ENCODE results near the gene SLCO1A2.

Gene SLCO1A2

GRCh38 chr12:21300632-21301031 lies 34.1 kb downstream of the SLCO1A2 start:
- Histone ChIP-seq H3F3A (ENCODE audit: low read depth) (no peaks in the 10 kb centered on the region), H3K79me2 (ENCODE audit: insufficient read depth, low read length) (no peaks in the 10 kb centered on the region), H3K9me2 (replicated peaks; ENCODE audit: low read depth, low read length) (no peaks in the 10 kb centered on the region), H2AFZ (ENCODE audit: low read length) (no peak overlapping the region), H3K9ac (ENCODE audit: low read depth, low read length, poor library complexity, severe bottlenecking) (no peak overlapping the region), H4K20me1 (ENCODE audit: insufficient read depth, low read length, poor library complexity, severe bottlenecking) (no peaks in the 10 kb centered on the region), H3K27me3 (ENCODE audit: insufficient read depth, low read length, poor library complexity, severe bottlenecking) (no peaks in the 10 kb centered on the region), H3K4me1 (ENCODE audit: insufficient read depth, low read length, poor library complexity, severe bottlenecking) (no peaks in the 10 kb centered on the region), H3K4me3 (ENCODE audit: low read length, poor library complexity, severe bottlenecking) (no peak overlapping the region), H3K4me2 (ENCODE audit: low read depth, low read length, poor library complexity, severe bottlenecking) (no peak overlapping the region), H3K9me3 (ENCODE audit: insufficient read depth, low read depth, low read length) (no peaks in the 10 kb centered on the region), H3K36me3 (ENCODE audit: insufficient read depth, low read length) (no peaks in the 10 kb centered on the region)
- TF ChIP-seq EZH2phosphoT487 (IDR thresholded peaks at IDR 0.05; ENCODE audit: borderline replicate concordance) (no peak), CTCF (conservative IDR thresholded peaks at IDR 0.05; ENCODE audit: low read length) (no peak)

GRCh38 chr12:21296751-21297406 lies 37.8 kb downstream of the SLCO1A2 start:
- no peaks in the 10 kb centered on the region for H3K27me3 ChIP-seq (ENCODE audit: insufficient read depth, low read length, poor library complexity, severe bottlenecking)
- no peaks in the 10 kb centered on the region for H4K20me1 ChIP-seq (ENCODE audit: insufficient read depth, low read length, poor library complexity, severe bottlenecking)
- peak overlapping the region; percentile 55; the same call in 1 of the 2 replicates for H2AFZ ChIP-seq (ENCODE audit: low read length)
- no peaks in the 10 kb centered on the region for H3K9me3 ChIP-seq (ENCODE audit: insufficient read depth, low read depth, low read length)
- no peaks in the 10 kb centered on the region for H3F3A ChIP-seq (ENCODE audit: low read depth)
- H3K9ac ChIP-seq (ENCODE audit: low read depth, low read length, poor library complexity, severe bottlenecking) = no peak overlapping the region
- H3K79me2 ChIP-seq (ENCODE audit: insufficient read depth, low read length) = no peaks in the 10 kb centered on the region
- no peaks in the 10 kb centered on the region for H3K9me2 ChIP-seq (replicated peaks; ENCODE audit: low read depth, low read length)
- H3K4me3 ChIP-seq (ENCODE audit: low read length, poor library complexity, severe bottlenecking) = no peak overlapping the region
- TF ChIP-seq CTCF (conservative IDR thresholded peaks at IDR 0.05; ENCODE audit: low read length) (peak; percentile 85), EZH2phosphoT487 (IDR thresholded peaks at IDR 0.05; ENCODE audit: borderline replicate concordance) (no peak)
- no peak overlapping the region for H3K4me2 ChIP-seq (ENCODE audit: low read depth, low read length, poor library complexity, severe bottlenecking)
- no peaks in the 10 kb centered on the region for H3K36me3 ChIP-seq (ENCODE audit: insufficient read depth, low read length)
- no peaks in the 10 kb centered on the region for H3K4me1 ChIP-seq (ENCODE audit: insufficient read depth, low read length, poor library complexity, severe bottlenecking)

GRCh38 chr12:21296348-21296747 lies 38.4 kb downstream of the SLCO1A2 start:
- Histone ChIP-seq H3K4me1 (ENCODE audit: insufficient read depth, low read length, poor library complexity, severe bottlenecking) (no peaks in the 10 kb centered on the region), H3K36me3 (ENCODE audit: insufficient read depth, low read length) (no peaks in the 10 kb centered on the region), H3K9ac (ENCODE audit: low read depth, low read length, poor library complexity, severe bottlenecking) (no peak overlapping the region), H3K4me2 (ENCODE audit: low read depth, low read length, poor library complexity, severe bottlenecking) (no peak overlapping the region), H3K9me3 (ENCODE audit: insufficient read depth, low read depth, low read length) (no peaks in the 10 kb centered on the region), H3K27me3 (ENCODE audit: insufficient read depth, low read length, poor library complexity, severe bottlenecking) (no peaks in the 10 kb centered on the region), H3F3A (ENCODE audit: low read depth) (no peaks in the 10 kb centered on the region), H3K4me3 (ENCODE audit: low read length, poor library complexity, severe bottlenecking) (no peak overlapping the region), H4K20me1 (ENCODE audit: insufficient read depth, low read length, poor library complexity, severe bottlenecking) (no peaks in the 10 kb centered on the region), H2AFZ (ENCODE audit: low read length) (0 out of 2 replicates have a peak overlapping the region, but pooled peaks have one; percentile 6), H3K79me2 (ENCODE audit: insufficient read depth, low read length) (no peaks in the 10 kb centered on the region), H3K9me2 (replicated peaks; ENCODE audit: low read depth, low read length) (no peaks in the 10 kb centered on the region)
- no peak for TF ChIP-seq EZH2phosphoT487 (IDR thresholded peaks at IDR 0.05; ENCODE audit: borderline replicate concordance)
- no peak for TF ChIP-seq CTCF (conservative IDR thresholded peaks at IDR 0.05; ENCODE audit: low read length)

Measured in Loucy (cell line).